ENCODE data around the gene AFF1. TPM values are rescaled to one million over a fixed set of nuclear protein-coding genes. Genes with fewer than 3 reads are reported as not detected.

AFF1 gene
- total RNA-seq, 4 donors from 2014 or later, result 105 to 152 (median 111) TPM

DNA sequence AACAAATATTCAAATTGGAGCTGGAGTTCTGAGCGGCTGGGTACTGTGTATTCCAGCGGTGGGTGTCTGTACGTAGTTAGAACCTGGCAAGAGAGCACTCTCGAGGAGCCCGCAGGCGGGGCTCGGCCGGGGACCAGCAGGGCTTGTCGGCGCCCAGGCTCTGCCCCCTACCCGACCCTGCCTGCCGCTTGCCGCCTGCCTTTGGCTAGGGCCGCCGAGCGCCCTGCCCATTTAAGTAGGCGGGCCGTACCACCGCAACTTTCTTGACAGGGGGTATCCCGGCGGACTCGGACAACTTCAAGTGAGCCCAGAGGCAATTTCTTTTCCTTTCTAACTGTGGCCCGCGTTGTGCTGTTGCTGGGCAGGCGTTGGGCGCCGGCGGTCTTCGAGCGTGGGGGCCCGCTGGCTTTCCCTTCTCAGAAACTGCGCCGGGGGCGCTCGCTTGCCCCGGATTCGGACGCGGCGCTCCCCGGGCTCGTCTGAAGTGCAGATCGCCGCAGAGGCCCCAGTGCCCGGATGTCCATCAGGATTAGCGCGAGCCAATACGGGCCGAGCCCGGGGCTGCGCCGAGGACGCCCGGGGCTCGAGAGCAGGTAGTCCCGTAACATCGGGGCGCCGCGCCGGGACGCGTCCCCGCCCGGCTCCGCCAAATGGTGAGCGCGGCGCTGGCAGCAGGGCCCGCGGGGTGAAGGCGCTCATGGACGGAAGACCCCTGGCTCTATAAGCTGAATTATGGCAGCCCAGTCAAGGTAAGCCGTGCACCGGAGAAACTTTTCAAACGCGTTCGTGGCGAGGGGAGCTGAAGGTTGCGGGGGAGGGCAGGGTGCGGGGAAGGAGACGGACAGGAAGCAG, 72.1 kb downstream of the AFF1 start:
- H3K36me3 ChIP-seq, result no peaks in the 10 kb centered on the region
- no peaks in the 10 kb centered on the region for H3K9me3 ChIP-seq
- 0% methylated on average over 25 to 65 of the region's 82 CpGs for WGBS, 2 donors
- peak overlapping the region; percentile 83 to 98 (median 92) for H3K27ac ChIP-seq
- peak; percentile 90 to 92 for TF ChIP-seq POLR2A (IDR thresholded peaks at IDR 0.05)
- TF ChIP-seq EP300 (IDR thresholded peaks at IDR 0.05), result peak; percentile 32 to 99
- TF ChIP-seq CTCF (IDR thresholded peaks at IDR 0.05), result peak in 4 of 5 experiments; percentile 5 to 65 (median 33)
- peak; percentile 83 to 86 for DNase-seq (ENCODE audit: low spot score in 2 of 2)
- no peaks in the 10 kb centered on the region for H3K27me3 ChIP-seq
- peaks cover 0 to 61% (median 18%) of the 10 kb centered on the region in 4 donors for H3K4me1 ChIP-seq
- peak overlapping the region; percentile 76 to 88 (median 84) for H3K4me3 ChIP-seq

- Histone ChIP-seq H3K4me3 (peak overlapping the region; percentile 76 to 88 (median 84)), H3K27me3 (no peaks in the 10 kb centered on the region), H3K9me3 (no peaks in the 10 kb centered on the region), H3K27ac (peak overlapping the region; percentile 83 to 98 (median 92)), H3K4me1 (peaks cover 0 to 66% (median 25%) of the 10 kb centered on the region in 4 donors), H3K36me3 (no peaks in the 10 kb centered on the region)
- WGBS, 2 donors, result 1 to 2% methylated on average over 22 of the region's 22 CpGs
- peak; percentile 50 to 70 for DNase-seq (ENCODE audit: low spot score in 2 of 2)
- peak in 1 of 2 donors; percentile 14 for TF ChIP-seq EP300 (IDR thresholded peaks at IDR 0.05)
- no peak for TF ChIP-seq CTCF (IDR thresholded peaks at IDR 0.05)
Observed at GRCh38 chr4:87007528-87008446, 73.0 kb downstream of the AFF1 start.

GRCh38 chr4:87009095-87009648, 74.4 kb downstream of the AFF1 start:
- no peaks in the 10 kb centered on the region for H3K36me3 ChIP-seq
- H3K27ac ChIP-seq, result peak overlapping the region in 3 of 4 donors; percentile 83 to 98 (median 93)
- H3K4me1 ChIP-seq, result peaks cover 0 to 78% (median 35%) of the 10 kb centered on the region in 4 donors
- no peak for DNase-seq (ENCODE audit: low spot score in 2 of 2)
- TF ChIP-seq POLR2A (IDR thresholded peaks at IDR 0.05) (no peak), CTCF (IDR thresholded peaks at IDR 0.05) (no peak), EP300 (IDR thresholded peaks at IDR 0.05) (peak in 1 of 2 donors; percentile 33)
- no peaks in the 10 kb centered on the region for H3K9me3 ChIP-seq
- 56 to 71% methylated on average over 2 of the region's 2 CpGs for WGBS, 2 donors
- H3K4me3 ChIP-seq, result peak overlapping the region; percentile 15 to 88 (median 78)
- H3K27me3 ChIP-seq, result no peaks in the 10 kb centered on the region

- Histone ChIP-seq H3K36me3 (no peaks in the 10 kb centered on the region), H3K9me3 (no peaks in the 10 kb centered on the region), H3K27me3 (no peaks in the 10 kb centered on the region), H3K27ac (peak overlapping the region in 2 of 4 donors; percentile 93 to 98), H3K4me3 (no peak overlapping the region), H3K4me1 (peaks cover 0 to 80% (median 42%) of the 10 kb centered on the region in 4 donors)
- 78 to 83% methylated on average over 1 of the region's 1 CpG for WGBS, 2 donors
- no peak for DNase-seq (ENCODE audit: low spot score in 2 of 2)
- TF ChIP-seq EP300 (IDR thresholded peaks at IDR 0.05) (no peak), CTCF (IDR thresholded peaks at IDR 0.05) (no peak), POLR2A (IDR thresholded peaks at IDR 0.05) (no peak)
Observed at GRCh38 chr4:87010192-87010591, 75.4 kb downstream of the AFF1 start.
